Measurements from ENCODE around the gene HLA-DRA. TPM values are rescaled to one million over a fixed set of nuclear protein-coding genes. Genes with fewer than 3 reads are reported as not detected.

HLA-DRA gene
- total and polyA plus RNA-seq, 2 experiments from 2014 or later = 6.9 to 7.7 TPM

DNA sequence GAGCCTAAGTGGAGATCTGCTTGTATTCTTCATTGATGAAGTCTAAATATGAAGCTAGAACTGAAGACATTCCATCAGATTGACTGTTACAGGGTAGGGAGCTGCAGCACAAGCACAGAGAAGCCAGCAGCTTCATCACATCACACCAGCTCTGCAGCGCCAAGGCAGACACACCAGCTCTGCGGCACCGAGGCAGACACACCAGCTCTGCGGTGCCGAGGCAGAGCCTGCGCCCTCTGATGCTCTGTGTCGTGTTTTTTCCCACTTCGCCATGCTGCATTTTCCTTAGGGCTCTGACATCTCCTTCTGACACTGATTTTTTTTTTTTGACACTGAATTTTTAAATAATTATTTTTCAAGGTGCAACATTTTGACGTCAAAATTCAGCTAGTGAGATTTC is 33.5 kb upstream of the HLA-DRA start (continued):
- TF ChIP-seq, protein P1, sequence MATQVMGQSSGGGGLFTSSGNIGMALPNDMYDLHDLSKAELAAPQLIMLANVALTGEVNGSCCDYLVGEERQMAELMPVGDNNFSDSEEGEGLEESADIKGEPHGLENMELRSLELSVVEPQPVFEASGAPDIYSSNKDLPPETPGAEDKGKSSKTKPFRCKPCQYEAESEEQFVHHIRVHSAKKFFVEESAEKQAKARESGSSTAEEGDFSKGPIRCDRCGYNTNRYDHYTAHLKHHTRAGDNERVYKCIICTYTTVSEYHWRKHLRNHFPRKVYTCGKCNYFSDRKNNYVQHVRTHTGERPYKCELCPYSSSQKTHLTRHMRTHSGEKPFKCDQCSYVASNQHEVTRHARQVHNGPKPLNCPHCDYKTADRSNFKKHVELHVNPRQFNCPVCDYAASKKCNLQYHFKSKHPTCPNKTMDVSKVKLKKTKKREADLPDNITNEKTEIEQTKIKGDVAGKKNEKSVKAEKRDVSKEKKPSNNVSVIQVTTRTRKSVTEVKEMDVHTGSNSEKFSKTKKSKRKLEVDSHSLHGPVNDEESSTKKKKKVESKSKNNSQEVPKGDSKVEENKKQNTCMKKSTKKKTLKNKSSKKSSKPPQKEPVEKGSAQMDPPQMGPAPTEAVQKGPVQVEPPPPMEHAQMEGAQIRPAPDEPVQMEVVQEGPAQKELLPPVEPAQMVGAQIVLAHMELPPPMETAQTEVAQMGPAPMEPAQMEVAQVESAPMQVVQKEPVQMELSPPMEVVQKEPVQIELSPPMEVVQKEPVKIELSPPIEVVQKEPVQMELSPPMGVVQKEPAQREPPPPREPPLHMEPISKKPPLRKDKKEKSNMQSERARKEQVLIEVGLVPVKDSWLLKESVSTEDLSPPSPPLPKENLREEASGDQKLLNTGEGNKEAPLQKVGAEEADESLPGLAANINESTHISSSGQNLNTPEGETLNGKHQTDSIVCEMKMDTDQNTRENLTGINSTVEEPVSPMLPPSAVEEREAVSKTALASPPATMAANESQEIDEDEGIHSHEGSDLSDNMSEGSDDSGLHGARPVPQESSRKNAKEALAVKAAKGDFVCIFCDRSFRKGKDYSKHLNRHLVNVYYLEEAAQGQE (IDR thresholded peaks at IDR 0.05; ENCODE audit: unreplicated experiment) = no peak
- no peak for TF ChIP-seq POLR2AphosphoS5 (IDR thresholded peaks at IDR 0.05; ENCODE audit: low read depth)

DNA sequence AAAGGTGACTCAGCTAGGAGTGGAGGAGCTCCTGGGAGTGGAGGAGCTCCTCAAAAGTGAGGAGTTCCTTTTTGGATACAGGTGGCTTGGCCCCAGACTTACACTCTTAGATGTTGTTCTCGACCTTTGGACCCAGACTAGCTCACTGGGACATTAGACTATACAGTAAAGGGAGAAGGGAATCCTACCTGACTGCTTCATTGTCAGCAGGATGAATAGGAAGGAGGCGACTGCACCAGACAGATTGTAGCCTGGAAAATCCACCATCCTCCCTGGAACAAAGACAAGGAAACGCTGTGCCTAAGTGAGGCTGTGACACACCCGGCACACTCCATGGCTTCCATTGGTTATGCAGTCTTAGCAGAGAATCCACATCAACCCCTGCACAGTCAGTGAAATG is 32.8 kb upstream of the HLA-DRA start, which contains the start of gene BTNL2:
TSS of gene BTNL2 (minus strand) at position 325 of the 400 bp plus-strand sequence. CDS start at position 267, 58 bp downstream.
- no peak within 1 kb of the TSS for H3K4me3 Mint-ChIP-seq
- Histone ChIP-seq H3K9me2 (ENCODE audit: insufficient read depth) (no peaks in the 10 kb centered on the region), H4K20me1 (replicated peaks; ENCODE audit: insufficient read depth) (no peaks in the 10 kb centered on the region), H3K4me1 (ENCODE audit: insufficient read depth) (no peaks in the 10 kb centered on the region), H3K79me2 (replicated peaks; ENCODE audit: insufficient read depth) (no peaks in the 10 kb centered on the region), H3K4me2 (no peak within 1 kb of the TSS), H3K27ac (ENCODE audit: low read depth) (no peak within 1 kb of the TSS), H2AFZ (peak within 1 kb of the TSS; percentile 69), H3K4me3 (no peak within 1 kb of the TSS), H3F3A (replicated peaks; ENCODE audit: low read depth) (no peaks in the 10 kb centered on the region), H3K36me3 (ENCODE audit: insufficient read depth) (no peaks in the 10 kb centered on the region), H3K27me3 (ENCODE audit: insufficient read depth) (no peaks in the 10 kb centered on the region)
- H3K27ac Mint-ChIP-seq = no peak within 1 kb of the TSS; the same call in 1 of the 2 replicates
- peaks cover 3% of the 10 kb centered on the region for H3K27me3 Mint-ChIP-seq (ENCODE audit: insufficient read depth, low read depth, poor library complexity)
- no peaks in the 10 kb centered on the region for H3K9me3 Mint-ChIP-seq
- no peaks in the 10 kb centered on the region for H3K36me3 Mint-ChIP-seq (ENCODE audit: low read depth)
- peaks cover 3% of the 10 kb centered on the region; the same call in 2 of the 3 replicates for H3K4me1 Mint-ChIP-seq
- ATAC-seq (peak; percentile 45; the same call in 2 of the 3 replicates), DNase-seq (ENCODE audit: low spot score) (peak; percentile 13)
- TF ChIP-seq JUNB (IDR thresholded peaks at IDR 0.05; ENCODE audit: unreplicated experiment) (no peak), POLR2AphosphoS5 (IDR thresholded peaks at IDR 0.05; ENCODE audit: low read depth) (no peak), STAT1 (IDR thresholded peaks at IDR 0.05; ENCODE audit: unreplicated experiment) (no peak), EZH2phosphoT487 (IDR thresholded peaks at IDR 0.05; ENCODE audit: unreplicated experiment) (no peak), ZNF331 (CRISPR knock-in tag; IDR thresholded peaks at IDR 0.05; ENCODE audit: low read depth) (no peak), NANOG (IDR thresholded peaks at IDR 0.05; ENCODE audit: borderline replicate concordance) (no peak), CREB1 (CRISPR knock-in tag; IDR thresholded peaks at IDR 0.05; ENCODE audit: low read depth) (no peak)
- TF ChIP-seq, protein P2, sequence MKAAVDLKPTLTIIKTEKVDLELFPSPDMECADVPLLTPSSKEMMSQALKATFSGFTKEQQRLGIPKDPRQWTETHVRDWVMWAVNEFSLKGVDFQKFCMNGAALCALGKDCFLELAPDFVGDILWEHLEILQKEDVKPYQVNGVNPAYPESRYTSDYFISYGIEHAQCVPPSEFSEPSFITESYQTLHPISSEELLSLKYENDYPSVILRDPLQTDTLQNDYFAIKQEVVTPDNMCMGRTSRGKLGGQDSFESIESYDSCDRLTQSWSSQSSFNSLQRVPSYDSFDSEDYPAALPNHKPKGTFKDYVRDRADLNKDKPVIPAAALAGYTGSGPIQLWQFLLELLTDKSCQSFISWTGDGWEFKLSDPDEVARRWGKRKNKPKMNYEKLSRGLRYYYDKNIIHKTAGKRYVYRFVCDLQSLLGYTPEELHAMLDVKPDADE (IDR thresholded peaks at IDR 0.05) = no peak
- TF ChIP-seq, protein P1 (IDR thresholded peaks at IDR 0.05; ENCODE audit: unreplicated experiment) = no peak
- TF ChIP-seq, protein P3, sequence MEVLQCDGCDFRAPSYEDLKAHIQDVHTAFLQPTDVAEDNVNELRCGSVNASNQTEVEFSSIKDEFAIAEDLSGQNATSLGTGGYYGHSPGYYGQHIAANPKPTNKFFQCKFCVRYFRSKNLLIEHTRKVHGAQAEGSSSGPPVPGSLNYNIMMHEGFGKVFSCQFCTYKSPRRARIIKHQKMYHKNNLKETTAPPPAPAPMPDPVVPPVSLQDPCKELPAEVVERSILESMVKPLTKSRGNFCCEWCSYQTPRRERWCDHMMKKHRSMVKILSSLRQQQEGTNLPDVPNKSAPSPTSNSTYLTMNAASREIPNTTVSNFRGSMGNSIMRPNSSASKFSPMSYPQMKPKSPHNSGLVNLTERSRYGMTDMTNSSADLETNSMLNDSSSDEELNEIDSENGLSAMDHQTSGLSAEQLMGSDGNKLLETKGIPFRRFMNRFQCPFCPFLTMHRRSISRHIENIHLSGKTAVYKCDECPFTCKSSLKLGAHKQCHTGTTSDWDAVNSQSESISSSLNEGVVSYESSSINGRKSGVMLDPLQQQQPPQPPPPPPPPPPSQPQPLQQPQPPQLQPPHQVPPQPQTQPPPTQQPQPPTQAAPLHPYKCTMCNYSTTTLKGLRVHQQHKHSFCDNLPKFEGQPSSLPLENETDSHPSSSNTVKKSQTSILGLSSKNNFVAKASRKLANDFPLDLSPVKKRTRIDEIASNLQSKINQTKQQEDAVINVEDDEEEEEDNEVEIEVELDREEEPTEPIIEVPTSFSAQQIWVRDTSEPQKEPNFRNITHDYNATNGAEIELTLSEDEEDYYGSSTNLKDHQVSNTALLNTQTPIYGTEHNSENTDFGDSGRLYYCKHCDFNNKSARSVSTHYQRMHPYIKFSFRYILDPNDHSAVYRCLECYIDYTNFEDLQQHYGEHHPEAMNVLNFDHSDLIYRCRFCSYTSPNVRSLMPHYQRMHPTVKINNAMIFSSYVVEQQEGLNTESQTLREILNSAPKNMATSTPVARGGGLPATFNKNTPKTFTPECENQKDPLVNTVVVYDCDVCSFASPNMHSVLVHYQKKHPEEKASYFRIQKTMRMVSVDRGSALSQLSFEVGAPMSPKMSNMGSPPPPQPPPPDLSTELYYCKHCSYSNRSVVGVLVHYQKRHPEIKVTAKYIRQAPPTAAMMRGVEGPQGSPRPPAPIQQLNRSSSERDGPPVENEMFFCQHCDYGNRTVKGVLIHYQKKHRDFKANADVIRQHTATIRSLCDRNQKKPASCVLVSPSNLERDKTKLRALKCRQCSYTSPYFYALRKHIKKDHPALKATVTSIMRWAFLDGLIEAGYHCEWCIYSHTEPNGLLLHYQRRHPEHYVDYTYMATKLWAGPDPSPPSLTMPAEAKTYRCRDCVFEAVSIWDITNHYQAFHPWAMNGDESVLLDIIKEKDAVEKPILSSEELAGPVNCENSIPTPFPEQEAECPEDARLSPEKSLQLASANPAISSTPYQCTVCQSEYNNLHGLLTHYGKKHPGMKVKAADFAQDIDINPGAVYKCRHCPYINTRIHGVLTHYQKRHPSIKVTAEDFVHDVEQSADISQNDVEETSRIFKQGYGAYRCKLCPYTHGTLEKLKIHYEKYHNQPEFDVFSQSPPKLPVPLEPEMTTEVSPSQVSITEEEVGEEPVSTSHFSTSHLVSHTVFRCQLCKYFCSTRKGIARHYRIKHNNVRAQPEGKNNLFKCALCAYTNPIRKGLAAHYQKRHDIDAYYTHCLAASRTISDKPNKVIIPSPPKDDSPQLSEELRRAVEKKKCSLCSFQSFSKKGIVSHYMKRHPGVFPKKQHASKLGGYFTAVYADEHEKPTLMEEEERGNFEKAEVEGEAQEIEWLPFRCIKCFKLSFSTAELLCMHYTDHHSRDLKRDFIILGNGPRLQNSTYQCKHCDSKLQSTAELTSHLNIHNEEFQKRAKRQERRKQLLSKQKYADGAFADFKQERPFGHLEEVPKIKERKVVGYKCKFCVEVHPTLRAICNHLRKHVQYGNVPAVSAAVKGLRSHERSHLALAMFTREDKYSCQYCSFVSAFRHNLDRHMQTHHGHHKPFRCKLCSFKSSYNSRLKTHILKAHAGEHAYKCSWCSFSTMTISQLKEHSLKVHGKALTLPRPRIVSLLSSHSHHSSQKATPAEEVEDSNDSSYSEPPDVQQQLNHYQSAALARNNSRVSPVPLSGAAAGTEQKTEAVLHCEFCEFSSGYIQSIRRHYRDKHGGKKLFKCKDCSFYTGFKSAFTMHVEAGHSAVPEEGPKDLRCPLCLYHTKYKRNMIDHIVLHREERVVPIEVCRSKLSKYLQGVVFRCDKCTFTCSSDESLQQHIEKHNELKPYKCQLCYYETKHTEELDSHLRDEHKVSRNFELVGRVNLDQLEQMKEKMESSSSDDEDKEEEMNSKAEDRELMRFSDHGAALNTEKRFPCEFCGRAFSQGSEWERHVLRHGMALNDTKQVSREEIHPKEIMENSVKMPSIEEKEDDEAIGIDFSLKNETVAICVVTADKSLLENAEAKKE (CRISPR knock-in tag; IDR thresholded peaks at IDR 0.05) = no peak

Data from GM23338 (cell line).